Heart right ventricle (tissue), 16 donors: ENCODE results near the gene PCDHGA3. TPM values are rescaled to one million over a fixed set of nuclear protein-coding genes. Genes with fewer than 3 reads are reported as not detected.

Experiments used
- ATAC-seq, 8 donors: fragments of 200-7000 bp; cut with Tn5 transposase; one replicate each; pipeline ENCODE4 v1.9.1; 2020; ENCODE audit warnings: mild to moderate bottlenecking in 8 of 8, moderate library complexity in 8 of 8, moderate number of reproducible peaks in 1 of 8
- DNase-seq, 2 donors: peaks; one replicate each; pipeline ENCODE4 v3.0.0-alpha.2; 2020
- H3K27ac ChIP-seq, 10 donors: fragments of 200-600 bp; sonication (generic) in 2 of 10; one replicate each; pipeline versions ENCODE4 v1.5.0 to v1.8.0; 2020 to 2022; ENCODE audit warnings: mild to moderate bottlenecking in 3 of 10
- H3K27me3 ChIP-seq, 7 donors: fragments of 200-600 bp; one replicate each; pipeline ENCODE4 v1.8.0; 2021 to 2022; ENCODE audit warnings: mild to moderate bottlenecking in 2 of 7
- H3K36me3 ChIP-seq, 9 donors: fragments of 200-600 bp; sonication (generic) in 1 of 9; one replicate each; pipeline versions ENCODE4 v1.5.0 to v1.8.0; 2020 to 2022; ENCODE audit warnings: mild to moderate bottlenecking in 2 of 9
- H3K4me1 ChIP-seq, 9 donors: fragments of 200-600 bp; sonication (generic) in 1 of 9; one replicate each; pipeline versions ENCODE4 v1.5.0 to v1.8.0; 2020 to 2022; ENCODE audit warnings: mild to moderate bottlenecking in 4 of 9
- H3K4me3 ChIP-seq, 10 donors: fragments of 200-600 bp; sonication (generic) in 2 of 10; one replicate each; pipeline versions ENCODE4 v1.5.0 to v1.8.0; 2020 to 2022; ENCODE audit warnings: mild to moderate bottlenecking in 7 of 10, moderate library complexity in 2 of 10
- H3K9me3 ChIP-seq, 11 donors: fragments of 200-600 bp in 10 of 11; sonication (generic) in 2 of 11; one replicate each; pipeline versions ENCODE4 v1.5.0 to v1.8.0; 2013 to 2022; ENCODE audit warnings: mild to moderate bottlenecking in 2 of 11, control low read depth in 1 of 11, moderate library complexity in 1 of 11
- WGBS, 2 donors: extraction: QIAGEN DNeasy Blood & Tissue Kit; methylation state at CpG; one replicate each; pipeline ENCODE4 v1.1.7; 2013; ENCODE audit warnings: inconsistent platforms in 1 of 2; 5-methylcytosine and 5-hydroxymethylcytosine counted together
- intact Hi-C, 10 donors: fragments of 100-400 bp; cut with DNase I; formaldehyde crosslinking; loops; one replicate each; pipeline versions ENCODE4 v1.11.1 to v1.14.2; 2022
- polyA plus RNA-seq, 2 donors: library from polyadenylated mRNA; stranded (reverse); fragments of 200-250 nt; gene quantifications; one replicate each; pipeline ENCODE4 v1.2.3, GENCODE V29; 2013
- total RNA-seq, 10 donors: library from RNA; stranded (reverse); fragmentation: NEBNext Ultra II Directional in 3 of 10; extraction: Animal tissue kit (Norgen Biotek cat#: 25700) in 3 of 10; gene quantifications; one replicate each; pipeline versions ENCODE4 v1.2.1 to v1.2.4, GENCODE V29; 2021 to 2023
- TF ChIP-seq, protein P1 (sequence below), 9 donors: fragments of 200-600 bp; sonication (generic) in 2 of 9; IDR thresholded peaks; one replicate each; pipeline versions ENCODE4 v1.5.0 to v1.8.0; 2021 to 2022; ENCODE audit warnings: antibody characterized with exemption in 9 of 9, mild to moderate bottlenecking in 5 of 9, moderate library complexity in 1 of 9
- donor health status: Arrhythmogenic right ventricular cardiomyopathy.
- donor health status: ischemic (EF 13 %, LVEDD 7.1; RV severe dilation, severe dysfunction).
- donor health status: healthy with polysubstance abuse.
- donor health status: DM: no; HTN: yes; CAD: no.
- donor health status: DM: no; HTN: no; CAD: no.
- donor health status: ischemic (EF 25% LVEDD 6.9; RV normal size, moderate dysfunction).
- donor health status: ischemic (EF 25% LVEDD 5.7; RV mildly dilated, moderate dysfunction).
- donor health status: healthy.
- donor health status: DM: yes; HTN: yes; CAD: no.
- donor health status: Ischemic cardiomyopathy.
- donor health status: ischemic (EF 35%, LVEDD 5.7; RV mildly dilated, moderate dysfunction).
- donor health status: nonischemic (EF 11% LVEDD 7.7; RV severe dilation, severe dysfunction).
- donor health status: DM: yes; HTN: yes; CAD: no.
- donor health status: PGD.
- donor health status: ischemic (EF 29% LVEDD 5.4; RV normal size, mild dysfunction).
- donor health status: nonischemic (EF 23%, LVEDD 6.1; RV moderate dilation, normal function).

PCDHGA3 gene
- total and polyA plus RNA-seq, 12 donors = 1.3 to 21.0 (median 14.5) TPM

DNA sequence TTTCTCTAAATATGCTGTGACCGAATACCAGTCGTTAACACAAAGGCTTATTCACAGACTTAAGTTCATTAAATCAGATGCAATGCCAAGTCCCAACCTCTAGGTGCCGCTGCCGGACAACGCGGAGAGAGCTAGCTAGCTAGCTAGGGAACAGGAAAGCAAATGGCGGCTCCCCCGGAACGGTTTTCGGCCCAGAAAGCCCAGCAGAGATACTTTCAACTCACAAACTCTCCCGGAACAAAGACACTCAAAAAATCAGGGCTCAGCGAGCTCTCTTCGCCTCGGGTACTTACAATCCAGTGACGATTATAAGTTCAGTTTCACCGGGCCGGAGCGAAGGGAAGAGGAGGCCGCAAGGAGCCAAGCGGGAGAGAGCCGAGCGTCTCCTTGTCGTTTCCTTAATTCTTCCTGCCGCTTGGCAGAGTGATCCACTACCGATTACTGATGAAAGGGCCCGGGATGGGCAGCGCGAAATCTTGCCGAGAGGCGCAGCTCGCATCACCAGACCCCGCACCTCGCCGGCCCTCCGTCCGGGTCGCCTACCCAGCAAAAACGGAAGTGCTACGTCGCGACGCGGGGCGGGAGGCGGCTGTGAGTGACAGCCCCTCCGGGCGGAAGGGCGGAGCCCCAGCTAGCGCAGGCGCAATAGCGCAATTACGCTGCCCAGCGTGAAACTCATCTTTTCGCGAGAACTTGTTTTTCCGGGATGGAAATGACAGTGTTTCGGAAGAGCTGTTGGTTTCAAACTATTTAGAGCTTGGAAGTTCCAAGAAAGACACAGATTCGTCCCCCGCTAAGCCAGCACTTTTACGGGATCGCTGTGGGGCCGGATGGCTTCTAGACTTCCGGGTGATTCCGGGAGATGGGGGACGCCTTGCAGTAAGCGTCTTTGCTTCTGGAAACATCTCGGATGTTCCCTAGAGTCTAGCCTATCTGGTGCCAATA lies 23.1 kb upstream of the PCDHGA3 start, which contains the start of gene TAF7:
Gene TAF7 (minus strand): TSS at position 560 of the 945 bp plus-strand sequence. CDS start 740 bp downstream, outside the sequence.
- TF ChIP-seq, protein P1, sequence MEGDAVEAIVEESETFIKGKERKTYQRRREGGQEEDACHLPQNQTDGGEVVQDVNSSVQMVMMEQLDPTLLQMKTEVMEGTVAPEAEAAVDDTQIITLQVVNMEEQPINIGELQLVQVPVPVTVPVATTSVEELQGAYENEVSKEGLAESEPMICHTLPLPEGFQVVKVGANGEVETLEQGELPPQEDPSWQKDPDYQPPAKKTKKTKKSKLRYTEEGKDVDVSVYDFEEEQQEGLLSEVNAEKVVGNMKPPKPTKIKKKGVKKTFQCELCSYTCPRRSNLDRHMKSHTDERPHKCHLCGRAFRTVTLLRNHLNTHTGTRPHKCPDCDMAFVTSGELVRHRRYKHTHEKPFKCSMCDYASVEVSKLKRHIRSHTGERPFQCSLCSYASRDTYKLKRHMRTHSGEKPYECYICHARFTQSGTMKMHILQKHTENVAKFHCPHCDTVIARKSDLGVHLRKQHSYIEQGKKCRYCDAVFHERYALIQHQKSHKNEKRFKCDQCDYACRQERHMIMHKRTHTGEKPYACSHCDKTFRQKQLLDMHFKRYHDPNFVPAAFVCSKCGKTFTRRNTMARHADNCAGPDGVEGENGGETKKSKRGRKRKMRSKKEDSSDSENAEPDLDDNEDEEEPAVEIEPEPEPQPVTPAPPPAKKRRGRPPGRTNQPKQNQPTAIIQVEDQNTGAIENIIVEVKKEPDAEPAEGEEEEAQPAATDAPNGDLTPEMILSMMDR (IDR thresholded peaks at IDR 0.05) = peak; percentile 79 to 92 (median 87)
- H3K36me3 ChIP-seq = peaks cover 0 to 46% (median 21%) of the 10 kb centered on the region in 9 donors
- peak; percentile 99 to 100 (median 100) for ATAC-seq
- intact Hi-C loops = loop anchor here in 6 of 10 donors (2.0 to 10.0 kb wide), 7 partner anchors 76 to 918 kb away; partner anchors contain the start of genes ANKHD1 (in 1 of the 6), PCDHB12 (in 1 of the 6) and PCDHB15 (in 1 of the 6)
- H3K4me3 ChIP-seq = peak within 1 kb of the TSS; percentile 56 to 96 (median 72)
- WGBS, 2 donors = 1 to 2% methylated on average over 67 of the region's 67 CpGs
- peaks cover 0 to 76% (median 45%) of the 10 kb centered on the region in 11 donors for H3K9me3 ChIP-seq
- H3K27me3 ChIP-seq = no peaks in the 10 kb centered on the region
- peaks cover 0 to 23% (median 13%) of the 10 kb centered on the region in 9 donors for H3K4me1 ChIP-seq
- H3K27ac ChIP-seq = peak within 1 kb of the TSS; percentile 87 to 99 (median 92)
- peak; percentile 90 to 93 for DNase-seq

DNA sequence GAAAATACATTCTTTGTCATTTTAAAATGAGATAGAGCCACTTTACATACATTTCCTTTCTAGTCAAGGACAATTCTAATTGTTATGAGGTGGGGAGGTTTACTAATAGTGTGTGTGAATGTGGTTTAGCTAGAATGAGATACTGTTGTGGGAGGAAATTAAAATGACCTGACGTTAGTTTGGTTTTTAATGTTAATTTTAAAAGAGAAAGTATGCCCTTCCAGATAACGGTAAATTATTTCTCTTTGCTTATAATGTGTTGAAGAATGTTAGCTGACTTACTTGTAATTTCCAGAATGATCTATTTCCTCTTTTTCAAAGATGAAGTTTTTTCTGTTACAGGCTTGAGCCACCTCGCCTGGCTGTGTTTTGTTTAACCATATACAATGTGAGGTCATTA lies 21.4 kb upstream of the PCDHGA3 start:
- TF ChIP-seq, protein P1 (IDR thresholded peaks at IDR 0.05) = no peak
- H3K27ac ChIP-seq = no peak overlapping the region
- peaks cover 0 to 75% (median 33%) of the 10 kb centered on the region in 11 donors for H3K9me3 ChIP-seq
- H3K4me1 ChIP-seq = peaks cover 0 to 31% (median 13%) of the 10 kb centered on the region in 9 donors
- no peak overlapping the region for H3K4me3 ChIP-seq
- intact Hi-C loops = loop anchor here in 5 of 10 donors (5.0 to 10.0 kb wide), 5 partner anchors 77 to 920 kb away; partner anchors contain the start of genes ANKHD1 (in 1 of the 5), PCDHB12 (in 1 of the 5) and PCDHB15 (in 1 of the 5)
- H3K36me3 ChIP-seq = peaks cover 0 to 31% (median 21%) of the 10 kb centered on the region in 9 donors
- ATAC-seq = no peak
- 86 to 95% methylated on average over 3 of the region's 3 CpGs for WGBS, 2 donors
- no peak for DNase-seq
- H3K27me3 ChIP-seq = peaks cover 0 to 4% (median 0%) of the 10 kb centered on the region in 7 donors

DNA sequence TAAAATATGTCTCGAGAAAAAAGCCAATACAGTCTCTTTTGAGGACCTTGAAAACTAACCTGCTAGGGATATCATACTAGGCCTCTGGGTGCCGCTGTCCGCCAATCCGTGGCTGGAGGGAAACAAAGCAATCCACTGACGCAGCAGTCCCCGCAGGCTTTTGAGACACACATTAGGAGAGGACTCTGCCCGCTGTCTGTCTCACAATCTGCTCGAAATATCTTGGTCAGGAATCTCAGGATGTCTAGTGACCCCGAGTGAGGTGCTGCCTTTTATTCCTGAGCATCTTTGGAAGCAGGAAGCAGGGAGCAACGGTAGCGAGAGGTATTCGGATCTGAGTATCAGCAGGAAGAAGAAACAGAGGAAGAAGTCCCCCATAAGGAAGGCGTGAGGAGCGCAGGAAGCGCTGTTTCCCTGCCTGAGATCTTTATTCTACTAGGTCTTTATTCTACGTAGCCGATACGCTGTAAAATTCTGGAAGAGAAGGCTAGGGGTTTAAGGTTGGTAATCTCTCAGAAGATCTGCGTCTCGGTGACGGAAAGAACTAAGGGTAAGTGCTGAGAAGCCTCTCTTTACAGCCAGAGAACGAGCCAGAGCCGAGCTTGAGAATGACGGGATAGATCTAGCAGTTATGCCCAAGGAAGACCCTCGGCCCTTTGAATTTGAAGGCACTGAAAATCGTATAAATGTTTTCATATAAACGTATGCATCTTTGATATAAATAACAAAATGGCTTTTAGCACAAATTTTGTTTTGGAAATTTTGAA lies 17.4 kb upstream of the PCDHGA3 start:
- peaks cover 0 to 78% (median 5%) of the 10 kb centered on the region in 11 donors for H3K9me3 ChIP-seq
- peaks cover 0 to 19% (median 0%) of the 10 kb centered on the region in 9 donors for H3K4me1 ChIP-seq
- intact Hi-C loops = loop anchor here in 5 of 10 donors (5.0 to 10.0 kb wide), 4 partner anchors 81 to 239 kb away; partner anchors contain the start of genes PCDHB12 (in 1 of the 5) and PCDHB15 (in 1 of the 5)
- peak overlapping the region; percentile 5 to 83 (median 77) for H3K27ac ChIP-seq
- H3K27me3 ChIP-seq = peaks cover 0 to 15% (median 0%) of the 10 kb centered on the region in 7 donors
- peak overlapping the region; percentile 29 to 63 (median 50) for H3K4me3 ChIP-seq
- WGBS, 2 donors = 5 to 7% methylated on average over 27 of the region's 27 CpGs
- DNase-seq (peak; percentile 70 to 75), ATAC-seq (peak; percentile 76 to 96 (median 88))
- TF ChIP-seq, protein P1 (IDR thresholded peaks at IDR 0.05) = peak; percentile 38 to 73 (median 58)
- peaks cover 0 to 5% (median 0%) of the 10 kb centered on the region in 9 donors for H3K36me3 ChIP-seq
